CD4-positive, alpha-beta T cell treated with Interleukin-6 for 4 hours (primary cell): ENCODE data around the gene HSD17B8.

Experiments
- DNase-seq: peaks from one replicate; pipeline ENCODE4 v3.0.0-alpha.2; 2020; ENCODE audit warnings: mixed read lengths

HSD17B8 gene

GRCh38 chr6:33204415-33205190, at the start of gene HSD17B8:
HSD17B8 (plus strand) TSS chr6:33204655; CDS start chr6:33204669, 14 bp downstream.
- DNase-seq, result peak; percentile 95

DNA sequence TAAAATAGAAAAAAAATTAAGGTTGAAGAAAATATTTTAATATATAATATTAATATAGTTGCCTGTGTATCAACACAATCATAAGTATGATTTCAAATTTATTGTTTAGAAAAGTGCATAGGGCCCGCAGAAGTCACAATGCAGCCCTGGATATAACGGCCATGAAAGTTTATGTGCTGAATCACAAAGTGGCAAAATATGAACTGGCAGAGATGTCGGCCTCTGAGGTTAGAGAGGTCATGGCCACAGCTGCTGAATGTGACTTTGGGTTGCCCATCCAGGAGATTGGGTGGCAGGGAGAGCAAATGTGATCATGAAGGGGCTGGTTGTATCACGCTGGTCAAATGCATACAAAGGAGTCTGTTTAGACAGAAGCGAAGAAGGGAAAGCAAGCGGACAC, 47.9 kb upstream of the HSD17B8 start:
- DNase-seq, result no peak

DNA sequence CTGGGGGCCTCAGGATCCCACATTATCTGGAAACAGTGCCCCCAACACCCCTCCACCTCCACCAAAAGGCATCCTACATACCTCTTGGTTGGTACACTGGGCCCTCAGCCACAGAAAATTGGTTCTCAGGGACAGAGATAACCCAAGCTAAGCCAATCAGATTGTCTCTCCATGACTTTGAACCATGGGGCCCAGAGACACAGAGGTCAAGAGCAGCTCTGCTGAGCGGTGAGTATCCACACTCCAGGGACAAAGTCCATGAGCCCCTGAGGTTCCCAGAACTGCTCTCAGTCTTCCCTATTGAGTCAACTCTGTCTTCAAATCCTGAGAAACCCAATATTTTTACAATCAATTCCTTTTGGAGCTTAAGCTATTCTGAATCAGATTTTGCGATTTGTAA, 47.5 kb upstream of the HSD17B8 start:
- DNase-seq, result no peak

GRCh38 chr6:33160096-33160495, 44.4 kb upstream of the HSD17B8 start:
- DNase-seq, result no peak

- DNase-seq, result no peak
Measured at GRCh38 chr6:33160728-33161344, 43.6 kb upstream of the HSD17B8 start.

DNA sequence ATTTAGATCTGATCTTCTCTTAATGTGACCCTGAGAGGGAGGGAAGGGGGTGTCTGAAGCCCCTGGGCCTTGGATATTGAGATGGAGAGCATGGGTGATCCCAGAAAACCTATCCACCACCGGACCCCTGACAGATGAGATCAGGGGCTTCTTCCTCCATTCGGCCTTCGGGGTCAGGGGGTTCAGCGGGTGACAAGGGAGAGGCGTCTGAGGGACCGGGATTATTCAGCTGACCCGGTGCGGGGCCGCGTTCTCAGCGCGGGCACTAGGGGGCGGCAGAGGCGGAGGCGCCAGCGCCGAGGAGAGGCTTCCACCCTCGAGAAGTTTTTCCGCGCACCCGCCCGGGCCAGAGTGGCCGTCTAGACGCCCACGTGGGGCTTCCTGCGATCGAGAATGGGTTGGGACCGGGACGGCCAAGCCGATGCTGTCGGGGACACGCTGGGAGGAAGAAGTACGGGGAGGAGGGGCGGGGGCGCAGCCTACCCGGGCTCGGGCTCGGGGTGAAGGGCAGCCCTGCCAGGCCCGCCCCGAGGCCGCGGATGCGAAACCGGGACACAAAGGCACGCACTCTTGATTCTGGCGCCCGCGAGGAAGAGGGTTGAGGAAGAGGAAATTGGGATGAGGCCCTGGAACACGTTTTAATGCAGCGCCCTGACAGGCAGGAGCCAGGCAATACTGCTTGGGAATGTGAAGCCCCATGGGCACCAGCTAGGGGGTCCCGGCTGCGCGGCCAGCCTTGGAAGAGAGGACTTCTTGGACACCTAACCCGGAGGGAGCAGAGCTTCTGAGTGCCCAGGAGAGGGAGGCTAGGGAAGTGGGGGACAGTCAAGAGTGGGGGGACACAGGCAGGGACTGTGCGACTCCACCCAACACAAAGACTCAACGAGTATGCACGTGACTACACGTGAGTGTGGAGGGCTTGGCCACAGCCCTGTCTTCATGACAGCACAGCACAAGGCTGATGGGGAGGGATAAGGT, 42.8 kb upstream of the HSD17B8 start:
- peak; percentile 86 for DNase-seq

GRCh38 chr6:33163540-33163939, 40.9 kb upstream of the HSD17B8 start:
- DNase-seq, result no peak

DNA sequence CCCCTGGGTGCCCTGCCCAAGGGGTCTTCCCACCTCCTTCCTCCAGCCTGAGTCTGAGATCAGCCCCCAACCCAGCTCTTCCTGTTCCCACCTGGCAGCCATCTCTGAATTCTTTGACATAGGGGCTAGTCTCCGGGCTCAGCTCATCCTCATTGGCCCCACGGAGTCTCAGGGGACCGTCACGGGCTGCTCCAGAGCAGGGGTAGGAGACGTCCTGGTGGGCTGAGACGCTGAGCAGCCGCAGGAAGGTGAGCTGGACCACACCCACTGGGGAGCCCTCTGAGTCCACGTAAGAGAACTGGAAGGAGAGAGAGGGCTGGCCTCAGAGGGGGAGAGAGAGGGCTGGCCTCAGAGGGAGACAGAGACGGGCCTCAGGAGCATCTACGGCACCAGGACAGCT, 40.3 kb upstream of the HSD17B8 start:
- no peak for DNase-seq

DNA sequence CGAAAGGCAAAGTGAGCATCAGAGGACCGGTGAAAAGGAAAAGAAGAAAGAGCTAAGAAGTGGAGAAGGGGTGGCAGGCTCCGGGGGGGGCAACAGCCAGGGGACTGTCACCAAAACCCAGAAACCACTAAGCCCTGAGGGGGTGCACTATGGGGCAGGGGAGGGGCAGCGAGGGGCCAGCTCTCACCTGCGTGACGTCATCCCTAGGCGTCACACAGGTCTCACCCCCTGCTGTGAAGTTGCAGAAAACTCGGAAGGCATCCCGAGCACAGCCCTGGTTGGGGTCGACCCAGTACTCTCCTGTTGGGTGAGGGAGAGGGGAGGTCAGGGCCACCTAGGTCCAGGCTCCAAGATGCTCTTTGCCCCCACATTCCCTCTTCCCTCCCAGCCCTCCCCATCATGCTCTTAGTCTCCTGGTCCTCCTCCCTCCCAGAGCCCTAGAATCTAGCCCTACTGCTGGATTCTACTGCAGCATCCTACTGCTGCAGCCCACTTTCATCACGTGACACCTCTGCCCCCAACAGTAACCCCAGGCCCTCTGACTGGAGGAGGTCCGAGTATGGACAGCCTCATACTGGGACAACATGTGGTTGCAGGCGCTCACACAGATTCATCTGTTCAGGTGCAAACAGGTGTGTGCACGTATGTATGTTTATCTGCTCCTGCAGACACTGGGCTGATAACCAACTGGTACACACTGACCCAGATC, 39.6 kb upstream of the HSD17B8 start:
- DNase-seq, result no peak

- DNase-seq, result no peak
Measured at GRCh38 chr6:33165581-33166258, 38.7 kb upstream of the HSD17B8 start.

GRCh38 chr6:33166363-33166762, 38.1 kb upstream of the HSD17B8 start:
- no peak for DNase-seq

DNA sequence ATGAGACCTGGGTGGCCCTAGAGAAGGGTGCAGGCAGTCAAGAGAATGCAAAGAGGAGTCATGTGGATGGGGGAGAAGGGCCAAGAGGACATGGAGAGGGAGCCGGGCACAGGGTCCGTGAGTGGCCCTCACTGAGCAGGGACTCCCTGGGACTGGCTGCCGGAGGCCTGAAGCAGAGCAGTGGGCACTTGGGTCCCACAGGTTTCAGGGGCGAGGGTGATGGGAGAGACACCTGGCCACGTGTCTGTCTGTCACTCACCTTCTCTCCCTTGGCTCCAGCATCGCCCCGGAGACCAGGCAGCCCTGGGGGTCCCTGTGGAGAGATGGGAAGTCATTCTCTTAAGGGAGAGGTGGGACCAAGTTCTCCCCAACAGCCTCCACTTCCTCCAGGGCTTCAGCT, 37.6 kb upstream of the HSD17B8 start:
- DNase-seq, result no peak

GRCh38 chr6:33167374-33168283, 36.8 kb upstream of the HSD17B8 start:
- no peak for DNase-seq

DNA sequence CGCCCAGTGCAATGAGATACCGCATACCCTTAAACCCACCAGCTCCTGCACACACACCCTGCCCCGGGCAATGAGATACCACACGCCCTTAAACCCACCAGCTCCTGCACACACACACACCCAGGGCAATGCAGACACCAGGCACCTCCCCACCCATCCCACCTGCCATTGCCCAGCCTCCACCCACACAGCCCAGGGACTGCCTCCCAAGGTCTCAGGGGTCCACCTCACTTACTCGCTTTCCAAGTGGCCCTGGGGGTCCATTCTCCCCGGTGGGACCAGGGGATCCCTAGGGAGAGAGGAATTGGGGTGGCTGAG, 36.2 kb upstream of the HSD17B8 start:
- DNase-seq, result no peak

DNA sequence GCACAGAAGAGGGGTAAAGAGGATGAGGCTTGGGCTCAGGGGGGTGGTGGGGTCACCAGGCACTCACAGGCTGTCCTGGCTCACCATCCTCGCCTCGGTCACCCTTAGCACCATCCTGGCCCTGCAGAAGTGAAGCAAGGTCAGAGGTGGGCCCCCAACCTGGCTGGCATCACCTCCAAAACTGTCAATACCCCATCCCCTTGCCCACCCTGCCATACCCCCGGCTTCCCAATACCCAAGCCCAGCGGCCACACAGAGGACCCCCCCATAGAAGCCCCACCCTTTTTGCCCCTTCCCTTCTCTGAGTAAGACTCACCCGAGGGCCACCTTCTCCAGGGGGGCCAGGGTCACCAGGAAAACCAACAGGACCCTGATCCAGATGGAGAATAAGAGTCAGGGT, 35.8 kb upstream of the HSD17B8 start:
- DNase-seq, result no peak

GRCh38 chr6:33169291-33170175, 34.9 kb upstream of the HSD17B8 start:
- no peak for DNase-seq

DNA sequence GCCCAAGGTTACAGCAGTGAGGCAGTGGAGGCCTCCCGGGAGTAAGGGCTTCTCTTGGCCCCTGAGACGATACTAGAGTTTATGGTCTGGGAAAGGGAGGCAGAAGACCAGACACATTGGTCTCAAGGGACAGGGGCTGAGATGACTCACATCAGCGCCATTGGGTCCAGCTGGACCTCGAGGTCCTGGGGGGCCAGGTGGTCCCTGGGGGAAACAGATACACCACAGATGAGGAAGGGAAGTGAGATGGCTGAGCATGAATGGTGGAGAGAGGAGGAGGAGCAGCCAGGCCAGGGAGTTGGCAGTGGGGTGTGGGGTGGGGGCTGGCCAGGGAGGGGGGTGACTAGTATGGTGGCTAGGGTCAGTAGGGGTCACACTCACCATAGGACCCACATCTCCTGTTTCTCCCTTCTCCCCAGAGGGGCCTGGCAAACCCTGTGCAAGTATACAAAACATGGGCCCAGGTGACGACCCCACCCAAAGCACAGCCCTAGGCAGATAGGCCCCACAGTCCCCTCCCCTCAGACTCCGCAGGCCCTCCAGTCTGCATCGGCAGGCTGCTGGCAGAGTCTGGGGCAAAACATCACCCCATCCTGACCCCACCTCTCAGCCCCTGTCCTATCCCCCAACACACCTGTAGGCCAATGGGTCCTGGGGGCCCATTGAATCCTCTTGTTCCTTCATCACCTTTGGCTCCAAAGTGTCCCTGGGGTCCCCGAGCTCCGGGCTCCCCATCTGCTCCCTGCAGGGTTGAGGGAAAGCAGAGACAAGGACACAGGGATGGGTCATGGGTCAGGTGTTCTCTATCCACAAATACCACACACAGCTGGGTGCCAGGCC, 34.1 kb upstream of the HSD17B8 start:
- no peak for DNase-seq

DNA sequence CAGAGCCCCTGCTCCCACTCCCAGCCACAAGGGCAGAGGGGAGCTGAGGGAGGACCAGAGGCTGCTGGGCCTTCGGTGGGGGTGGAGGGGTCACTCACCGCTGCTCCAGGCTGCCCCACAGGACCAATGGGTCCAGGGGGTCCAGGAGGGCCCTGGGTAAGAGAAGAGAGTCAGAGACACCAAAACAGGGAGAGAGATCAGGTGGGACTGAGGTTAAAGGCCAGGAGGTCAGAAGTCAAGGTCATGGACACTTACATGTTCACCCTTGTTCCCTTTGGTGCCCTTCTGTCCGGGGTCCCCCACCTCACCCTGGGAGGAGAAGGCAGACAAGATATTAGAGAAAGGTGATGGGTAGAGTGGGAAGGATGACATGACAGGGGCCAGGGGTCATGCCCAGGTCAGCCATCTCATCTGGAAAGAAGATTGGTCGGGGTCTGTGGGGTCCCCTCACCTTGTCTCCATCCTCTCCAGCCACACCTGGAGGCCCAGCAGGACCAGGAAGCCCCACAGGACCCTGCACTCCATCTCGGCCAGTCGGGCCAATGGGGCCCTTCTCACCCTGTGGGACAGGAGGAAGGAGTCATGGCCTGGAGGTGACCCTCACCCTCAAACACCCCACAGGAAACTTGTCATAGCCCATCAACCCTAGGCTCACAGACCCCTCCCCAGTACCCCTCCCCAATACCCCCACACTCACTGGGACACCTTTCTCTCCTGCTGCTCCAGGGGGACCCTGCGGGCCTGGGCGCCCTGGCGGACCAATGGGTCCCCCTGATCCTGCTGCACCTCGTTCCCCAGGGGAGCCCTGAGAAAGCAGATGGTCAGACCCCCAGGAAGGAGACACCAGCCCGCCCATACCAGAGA, 33.2 kb upstream of the HSD17B8 start:
- no peak for DNase-seq
